GM21723 (cell line): ENCODE measurements around the gene AK9.
"Not testable (repeated sequence)": the region's sequence is repeated elsewhere in the genome, so short reads cannot be mapped to it uniquely, and the experiment has no call there.

ENCODE experiments used
- ATAC-seq: cut with Tn5 transposase; IDR thresholded peaks from one replicate; pipeline ENCODE4 v1.9.1; 2021; ENCODE audit warnings: mild to moderate bottlenecking, moderate library complexity; ENCODE audit not compliant: unreplicated experiment

AK9 gene

DNA sequence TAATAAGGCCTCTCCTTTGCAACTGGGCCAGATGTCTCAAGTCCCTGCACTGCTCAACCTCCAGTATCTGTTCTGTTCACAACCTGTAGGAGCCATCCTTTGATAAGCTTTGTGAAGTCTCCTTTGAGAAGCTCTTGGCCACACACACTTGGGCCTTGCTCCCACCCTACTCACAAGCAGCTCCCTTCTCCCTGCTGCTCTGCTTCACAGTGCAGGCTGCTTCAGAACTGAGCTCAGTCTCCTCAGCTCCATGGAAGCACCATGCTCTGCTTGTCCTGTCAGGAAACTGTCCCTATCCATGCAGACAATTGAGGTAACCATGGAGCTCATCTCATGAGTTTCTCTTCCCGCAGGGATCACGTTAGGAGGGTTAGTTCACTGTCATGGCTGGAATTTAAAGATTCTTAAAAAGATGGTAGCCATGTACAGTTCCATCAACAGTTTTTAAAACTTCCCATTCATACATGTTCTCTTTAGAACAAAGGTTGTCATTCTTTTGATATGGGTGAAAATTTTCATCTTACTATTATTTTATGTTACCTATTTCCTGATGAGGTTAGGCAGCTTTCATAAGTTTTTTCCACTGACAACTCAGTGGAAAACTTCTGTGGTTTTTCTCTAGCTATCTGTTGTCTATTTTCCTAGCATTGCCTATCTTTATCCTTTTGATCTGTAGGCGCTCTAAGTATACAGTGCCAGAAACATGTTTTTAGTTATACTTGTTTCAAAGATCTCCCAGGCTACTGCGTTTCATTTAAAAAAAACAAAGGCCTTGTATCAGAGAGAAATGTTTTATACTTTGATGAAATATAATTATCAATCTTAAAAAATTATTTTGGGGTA is 62.6 kb downstream of the AK9 start:
- no peak for ATAC-seq

DNA sequence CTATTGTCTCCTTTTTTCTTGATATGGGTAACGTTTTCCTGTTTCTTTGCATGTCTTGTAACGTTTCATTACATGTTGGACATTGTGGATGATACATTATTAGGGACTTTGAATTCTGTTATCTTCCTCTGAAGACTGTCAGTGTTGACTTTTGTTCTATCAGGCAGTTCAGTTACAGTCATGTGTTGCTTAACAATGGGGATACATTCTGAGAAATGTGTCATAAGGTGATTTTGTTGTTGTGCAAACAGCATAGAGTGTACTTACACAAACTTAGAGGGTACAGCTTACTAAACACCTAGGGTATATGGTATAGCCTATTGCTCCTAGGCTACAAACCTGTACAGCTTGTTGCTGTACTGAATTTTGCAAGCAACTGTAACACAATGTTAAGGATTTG is 64.7 kb downstream of the AK9 start:
- ATAC-seq = no peak

DNA sequence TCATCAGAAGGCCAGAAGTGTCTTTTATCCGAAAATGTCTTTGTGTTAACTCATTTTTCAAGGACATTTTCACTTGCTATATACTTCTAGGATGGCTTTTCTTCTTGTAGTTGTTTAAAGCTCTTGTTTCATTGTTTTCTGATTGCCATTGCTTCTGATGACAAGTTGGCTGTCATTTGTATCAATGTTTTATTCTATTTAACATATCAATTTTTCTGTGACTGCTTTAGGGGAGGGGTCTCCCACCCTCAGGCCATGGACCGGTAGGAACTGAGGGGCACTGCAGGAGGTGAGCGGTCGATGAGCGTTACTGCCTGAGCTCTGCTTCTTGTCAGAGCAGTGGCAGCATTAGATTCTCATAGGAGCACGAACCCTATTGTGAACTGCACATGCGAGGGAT is 65.8 kb downstream of the AK9 start:
- no peak for ATAC-seq

DNA sequence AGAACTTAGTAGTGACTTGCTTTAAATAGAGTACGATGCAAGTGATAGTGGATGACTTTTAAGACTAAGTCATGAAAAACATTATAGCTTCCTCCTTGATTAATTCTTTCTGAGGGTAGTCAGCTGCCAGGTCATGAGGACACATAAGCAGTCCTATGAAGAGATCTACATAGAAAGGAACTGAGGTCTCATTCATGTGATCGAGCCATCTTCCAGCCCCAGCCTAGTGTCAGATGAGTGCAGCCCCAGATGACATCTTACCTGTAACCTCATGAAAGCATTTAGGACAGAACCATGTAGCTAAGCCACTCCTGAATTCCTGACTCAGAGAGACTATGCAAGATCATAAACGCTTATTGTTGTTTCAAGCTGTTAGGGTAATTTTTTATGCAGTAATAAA is 67.7 kb downstream of the AK9 start:
- no peak for ATAC-seq

DNA sequence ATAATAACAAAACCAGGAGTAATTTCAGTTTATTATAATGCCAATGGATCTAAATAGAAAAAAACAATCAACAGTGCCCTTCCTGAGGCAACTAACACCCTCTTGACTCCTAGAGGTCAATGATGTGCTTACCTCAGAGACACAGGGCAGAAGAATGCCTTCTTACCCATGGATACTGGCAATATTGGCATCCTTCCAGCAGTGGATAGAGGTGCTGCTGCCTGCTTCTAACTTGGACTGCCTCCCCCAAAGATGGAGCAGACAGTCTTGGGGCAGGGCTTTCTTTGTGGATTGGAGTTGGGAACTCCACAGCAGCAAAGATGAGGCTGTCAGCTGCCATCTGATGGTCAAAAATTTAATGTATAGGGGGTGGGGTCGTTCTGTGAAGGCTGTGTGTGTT is 78.7 kb downstream of the AK9 start:
- ATAC-seq = no peak

DNA sequence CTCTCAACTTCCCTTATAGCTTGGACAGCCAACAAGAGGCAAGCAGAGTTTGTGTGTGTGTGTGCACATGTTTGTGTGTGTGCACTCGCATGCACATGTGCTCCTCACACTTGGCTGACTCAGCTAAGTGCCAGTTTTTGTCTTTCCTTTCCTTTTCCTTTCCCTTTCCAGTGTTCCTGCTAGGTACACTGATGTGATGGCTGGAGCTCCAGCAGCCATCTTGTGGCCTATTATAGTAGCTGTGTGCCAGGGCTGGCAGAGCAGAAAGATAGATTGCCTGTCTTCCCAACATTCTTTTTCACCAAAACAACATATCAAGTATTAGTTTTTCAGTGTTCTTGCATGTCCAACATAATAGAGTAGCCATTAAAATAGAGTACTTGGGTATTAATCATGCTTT is 79.5 kb downstream of the AK9 start:
- no peak for ATAC-seq

DNA sequence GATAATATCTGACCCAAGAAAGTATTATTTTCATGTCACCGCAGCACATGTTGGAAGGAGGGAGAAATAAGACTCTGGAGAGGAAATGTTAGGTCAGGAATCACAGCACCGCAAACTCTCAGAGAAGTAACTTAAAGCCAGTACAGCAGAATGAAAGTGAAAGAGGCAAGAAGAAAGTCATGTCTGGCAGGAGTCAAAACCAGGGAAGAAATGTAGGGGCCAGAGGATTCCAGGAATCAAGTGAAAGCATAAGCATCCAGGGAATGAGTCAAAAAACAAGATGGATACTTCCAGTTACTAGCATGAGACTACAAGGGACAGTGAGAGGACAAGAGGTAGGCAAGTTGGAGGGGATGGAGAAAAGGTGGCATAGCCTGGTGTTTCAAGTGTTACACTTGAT is 80.4 kb downstream of the AK9 start:
- ATAC-seq = no peak

DNA sequence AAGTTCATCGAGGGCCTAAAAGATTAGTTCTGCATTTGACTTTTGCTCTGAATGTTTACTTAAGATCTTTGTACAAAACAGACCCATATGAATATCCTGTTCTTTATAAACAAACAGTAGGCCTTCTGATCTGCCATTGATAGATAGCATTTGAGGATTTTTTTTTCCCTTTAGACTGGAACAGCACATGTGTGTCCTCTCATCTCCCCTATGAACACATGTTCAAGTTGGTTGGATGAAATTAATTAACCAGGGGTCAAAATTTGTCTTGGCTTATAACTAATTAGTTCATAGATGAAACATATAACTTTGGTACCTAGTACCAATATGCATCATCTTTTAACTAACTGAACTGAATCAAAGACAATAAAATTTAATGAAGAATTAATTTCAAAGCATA is 81.3 kb downstream of the AK9 start:
- ATAC-seq = no peak

DNA sequence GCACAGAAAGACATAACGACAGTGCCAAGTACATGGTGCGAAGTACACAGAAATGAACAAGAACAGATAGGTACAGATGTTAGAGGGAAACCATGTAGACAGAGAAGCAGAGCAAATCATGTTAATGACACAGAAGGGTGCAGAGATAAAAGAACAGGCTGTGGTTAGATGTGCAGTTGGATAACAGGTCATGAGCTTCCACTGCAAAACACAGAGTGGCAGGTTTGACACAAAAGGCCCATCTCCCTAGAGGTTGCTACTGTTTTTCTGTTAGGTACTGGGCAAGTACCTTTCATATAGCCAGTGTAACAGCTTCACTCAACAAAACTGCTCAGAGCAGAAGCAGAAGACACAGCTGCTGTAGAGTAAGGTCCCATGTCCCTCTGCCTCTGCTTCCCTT is 84.6 kb downstream of the AK9 start:
- no peak for ATAC-seq

DNA sequence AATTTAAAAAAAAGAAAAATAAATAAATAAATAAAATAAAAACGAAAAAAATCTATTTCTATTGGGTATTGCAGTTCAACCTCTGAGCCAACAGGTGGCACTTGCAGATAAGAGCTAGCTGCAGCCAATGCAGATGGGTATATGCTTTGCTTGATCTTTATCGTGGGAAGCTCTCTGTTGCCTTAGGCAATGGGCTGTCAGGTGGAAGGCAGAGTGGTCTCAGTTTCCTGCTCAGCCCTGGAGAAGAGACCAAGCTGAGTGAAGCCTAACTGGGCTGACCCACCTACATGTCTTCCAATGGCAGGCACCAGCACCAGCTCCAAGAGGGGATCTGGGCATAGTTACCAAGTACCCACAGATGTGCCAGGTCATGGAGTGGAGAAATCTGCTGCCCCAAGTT is 95.0 kb downstream of the AK9 start:
- ATAC-seq = no peak

DNA sequence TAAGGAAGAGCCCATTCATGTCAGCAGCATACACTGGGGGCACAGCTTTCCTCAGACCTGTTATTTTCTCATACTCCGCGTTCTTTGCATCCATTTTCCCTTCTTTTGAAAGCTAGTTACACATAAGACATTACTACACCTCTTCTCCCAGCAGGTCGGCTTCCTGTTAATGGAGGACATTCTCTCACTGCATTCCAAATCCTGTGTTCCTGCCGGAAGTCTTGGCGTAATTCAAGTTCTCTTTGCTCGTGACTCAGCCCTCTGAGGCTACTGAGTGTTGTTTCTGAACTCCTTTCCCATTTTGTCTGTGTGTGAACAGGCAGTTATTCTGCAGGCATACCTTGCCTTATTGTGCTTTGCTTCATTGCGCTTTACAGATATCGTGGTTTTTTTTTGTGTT is 110.5 kb downstream of the AK9 start:
- no peak for ATAC-seq

DNA sequence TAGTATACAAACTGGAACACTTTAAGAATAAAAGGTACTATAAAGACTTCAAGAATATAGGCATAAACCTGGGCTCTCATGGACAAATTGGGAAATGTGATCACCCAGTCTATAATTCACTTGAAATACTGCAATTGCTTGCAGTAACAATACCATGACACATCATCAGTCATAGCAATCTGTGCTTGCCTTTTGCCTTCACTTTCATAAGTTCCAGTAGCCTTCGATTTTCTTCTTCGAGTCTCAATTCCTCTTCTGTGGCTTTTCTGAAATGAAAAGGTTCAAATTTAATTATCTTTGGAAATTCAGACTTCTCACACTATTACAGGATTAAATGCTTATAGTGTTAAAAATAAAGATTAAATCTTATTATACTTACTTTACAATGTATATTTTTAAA is 111.6 kb downstream of the AK9 start:
- peak; percentile 98 for ATAC-seq

DNA sequence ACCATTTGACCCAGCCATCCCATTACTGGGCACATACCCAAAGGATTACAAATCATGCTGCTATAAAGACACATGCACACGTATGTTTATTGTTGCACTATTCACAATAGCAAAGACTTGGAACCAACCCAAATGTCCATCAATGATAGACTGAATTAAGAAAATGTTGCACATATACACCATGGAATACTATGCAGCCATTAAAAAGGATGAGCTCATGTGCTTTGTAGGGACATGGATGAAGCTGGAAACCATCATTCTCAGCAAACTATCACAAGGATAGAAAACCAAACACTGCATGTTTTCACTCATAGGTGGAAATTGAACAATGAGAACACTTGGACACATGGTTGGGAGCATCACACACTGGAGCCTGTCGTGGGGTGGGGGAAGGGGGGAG is 121.1 kb downstream of the AK9 start:
- not testable (repeated sequence) for ATAC-seq

DNA sequence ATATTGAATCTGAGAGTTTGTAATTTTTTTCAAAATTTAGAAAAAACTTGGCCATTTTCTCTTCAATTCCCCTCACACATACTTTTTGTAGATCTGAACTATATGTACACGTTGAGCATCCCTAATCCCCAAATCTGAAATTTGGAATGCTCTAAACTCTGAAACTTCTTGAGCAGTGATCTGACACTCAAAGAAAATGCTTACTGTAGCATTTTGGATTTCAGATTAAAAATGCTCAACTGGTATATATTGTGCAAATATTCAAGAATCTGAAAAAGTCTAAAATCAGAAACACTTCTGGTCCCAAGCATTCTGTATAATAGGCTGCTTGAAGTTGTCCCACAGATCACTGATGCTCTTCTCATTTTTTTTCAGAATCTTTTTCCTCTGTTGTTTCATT is 129.2 kb downstream of the AK9 start:
- ATAC-seq = no peak

DNA sequence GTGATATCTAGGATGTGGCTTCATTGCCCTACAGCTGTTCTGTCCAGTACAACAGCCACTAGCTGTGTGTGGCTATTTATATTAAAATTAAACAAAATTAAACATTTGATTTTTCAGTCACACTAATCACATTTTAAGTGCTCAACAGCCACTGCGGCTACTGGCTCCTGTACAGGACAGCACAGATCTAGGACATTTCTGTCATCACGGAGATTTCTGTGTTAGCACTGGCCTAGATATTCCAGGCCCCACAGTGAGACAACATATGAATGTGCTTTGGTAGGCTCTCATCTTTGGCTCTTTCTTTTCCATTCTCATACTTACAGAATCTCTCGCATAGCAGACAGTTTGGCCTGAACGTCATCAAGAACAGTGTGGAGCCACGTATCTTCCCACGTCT is 159.6 kb downstream of the AK9 start:
- ATAC-seq = no peak

DNA sequence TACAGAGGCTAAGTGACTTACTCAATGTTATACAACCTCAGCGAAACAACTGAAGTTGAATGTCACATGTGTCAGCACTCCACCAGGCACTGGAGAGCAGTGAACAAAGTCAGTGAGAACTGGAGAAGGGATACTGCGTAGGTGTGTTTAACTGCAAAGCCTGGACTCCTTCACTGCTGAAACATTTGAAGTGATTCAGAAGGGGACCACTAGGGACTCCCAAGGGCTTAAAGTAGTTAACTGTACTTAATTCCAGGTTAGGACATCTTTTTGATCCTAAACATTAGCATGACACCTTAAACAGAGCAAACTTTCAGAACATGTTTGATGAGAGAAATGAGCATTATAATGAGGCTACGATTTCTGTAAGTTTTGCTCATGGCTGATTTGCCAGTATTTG is 163.0 kb downstream of the AK9 start:
- ATAC-seq = no peak

DNA sequence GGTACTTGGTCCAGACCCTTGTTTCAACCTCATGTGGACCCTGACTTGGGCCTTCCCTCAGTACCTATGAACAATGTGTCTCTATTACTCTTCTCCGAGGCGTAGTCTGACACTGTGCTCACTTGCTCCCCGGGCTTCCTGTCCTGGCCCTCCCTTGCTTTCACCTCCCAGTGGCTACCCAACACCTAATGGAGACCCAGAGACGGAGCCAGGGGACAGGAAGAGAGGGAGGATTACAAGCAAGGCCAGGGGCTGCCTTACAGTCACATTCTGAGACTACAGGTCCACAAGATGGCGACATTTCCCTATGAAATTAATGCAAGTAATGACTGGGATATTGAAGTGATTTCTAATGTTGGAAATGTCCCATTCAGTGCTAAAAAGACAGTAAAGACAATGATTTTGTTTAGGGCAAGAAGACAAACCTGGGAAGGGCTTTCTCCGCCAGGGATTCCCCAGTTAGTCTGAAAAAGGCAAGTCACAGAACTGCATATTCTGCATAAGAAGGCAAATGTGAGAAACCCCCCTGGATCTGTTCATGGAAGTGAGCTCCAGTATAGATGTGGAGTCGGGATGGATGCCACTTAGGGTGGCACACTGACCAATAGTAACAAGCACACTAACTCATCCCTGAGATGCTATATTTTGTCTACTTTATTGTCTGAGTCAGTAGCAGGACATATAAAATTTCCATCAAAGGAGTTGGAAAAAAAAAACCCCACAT is 163.9 kb downstream of the AK9 start:
- peak; percentile 80 for ATAC-seq

DNA sequence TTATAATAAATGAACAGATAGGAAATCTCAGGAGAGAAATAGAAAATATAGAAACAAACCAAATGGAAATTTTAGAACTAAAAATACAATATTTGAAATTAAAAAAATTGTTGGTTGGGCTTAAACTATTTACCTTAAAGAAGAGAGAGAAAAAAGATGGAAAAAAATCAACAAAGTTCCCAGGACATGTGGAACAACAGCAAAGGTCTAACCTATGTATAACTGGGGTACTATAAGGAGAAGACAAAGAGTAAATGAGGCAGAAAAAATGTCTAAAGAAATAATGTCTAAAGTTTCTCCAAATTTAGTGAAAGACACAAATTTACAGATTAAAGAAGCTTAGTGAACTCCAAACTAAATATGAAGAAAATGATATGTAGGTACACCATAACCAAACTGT is 166.9 kb downstream of the AK9 start:
- no peak for ATAC-seq

DNA sequence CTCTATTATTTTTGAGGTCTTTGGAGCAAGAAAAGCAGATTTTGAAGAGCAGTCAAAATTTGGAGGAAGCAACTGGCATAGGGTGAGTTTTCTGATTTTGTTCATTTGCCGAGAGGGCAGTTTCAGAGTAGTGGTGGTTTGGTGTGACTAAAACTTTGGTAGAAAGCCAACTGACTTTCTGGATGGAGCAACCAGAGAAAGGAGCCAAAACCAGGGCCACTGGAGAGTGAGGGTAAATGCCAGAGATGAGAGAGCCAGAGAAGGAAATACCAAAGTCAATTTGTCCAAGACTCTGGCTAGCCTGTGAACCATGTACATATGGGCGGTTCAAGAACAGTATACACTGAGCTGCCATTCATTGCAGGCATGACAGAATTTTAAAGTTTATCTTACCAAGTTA is 167.5 kb downstream of the AK9 start:
- ATAC-seq = no peak

DNA sequence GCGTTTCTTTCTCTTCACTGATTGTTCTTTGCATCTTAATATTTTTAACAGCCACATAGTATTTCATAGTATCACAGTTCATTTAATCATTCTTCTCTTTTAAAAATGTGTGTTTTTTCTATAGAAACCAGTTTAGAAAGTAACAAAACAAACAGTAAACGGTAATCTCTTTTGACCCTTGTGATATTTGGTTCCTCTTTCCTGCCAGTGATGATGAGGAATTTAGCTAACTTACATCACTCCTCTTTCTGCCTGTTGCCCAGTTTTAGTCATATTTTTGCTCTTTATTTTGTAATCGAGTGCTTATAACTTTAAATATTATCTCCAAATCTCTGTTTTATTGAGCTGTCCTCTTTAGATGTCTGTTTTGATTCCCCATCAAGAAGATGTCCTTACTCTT is 169.9 kb downstream of the AK9 start:
- no peak for ATAC-seq

DNA sequence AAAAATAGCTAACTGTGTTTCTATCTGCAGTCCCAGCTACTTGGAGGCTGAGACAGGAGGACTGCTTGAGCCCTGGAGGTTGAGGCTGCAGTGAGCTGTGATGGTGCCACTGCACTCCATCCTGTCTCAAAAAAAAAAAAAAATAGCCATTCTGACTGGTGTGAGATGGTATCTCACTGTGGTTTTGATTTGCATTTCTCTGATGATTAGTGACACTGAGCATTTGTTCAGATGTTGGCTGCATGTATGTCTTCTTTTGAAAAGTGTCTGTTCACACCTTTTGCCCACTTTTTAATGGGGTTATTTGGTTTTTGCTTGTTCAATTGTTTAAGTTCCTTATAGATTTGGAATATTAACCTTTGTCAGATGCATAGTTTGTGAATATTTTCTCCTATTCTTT is 171.4 kb downstream of the AK9 start:
- not testable (repeated sequence) for ATAC-seq

DNA sequence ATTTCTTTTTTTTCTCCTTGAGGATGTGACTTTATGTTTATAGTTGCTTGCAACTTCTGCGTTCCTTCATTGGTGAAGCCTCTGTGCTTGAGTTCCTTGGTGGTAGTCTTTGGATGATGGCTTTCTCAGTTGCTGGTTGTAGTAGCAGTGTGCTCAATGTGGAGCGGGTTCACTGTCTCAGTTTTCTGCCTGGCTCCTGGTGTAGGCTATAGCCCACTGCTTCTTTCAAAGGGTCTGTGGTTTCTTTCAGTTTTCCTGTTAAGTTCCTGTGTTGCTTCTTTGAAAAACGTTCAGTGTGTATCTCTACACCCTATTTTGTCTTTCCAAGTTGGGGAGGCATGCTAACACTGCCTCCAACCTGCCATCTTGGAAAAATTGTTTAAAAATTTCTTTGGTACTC is 174.1 kb downstream of the AK9 start:
- no peak for ATAC-seq
